Liver (tissue), 3 donors: ENCODE results near the gene GUCY1A2.

ENCODE experiments used
- ATF3 ChIP-seq: IDR thresholded peaks from 2 replicates; pipeline ENCODE4 v1.6.1; 2016; ENCODE audit warnings: antibody characterized with exemption
- CTCF ChIP-seq: fragments of 150-350 bp; IDR thresholded peaks from 2 replicates; pipeline ENCODE4 v1.5.1; 2017; ENCODE audit warnings: improper control_type of control experiment, low read depth, low read length; ENCODE audit not compliant: missing input control
- FOXA1 ChIP-seq: IDR thresholded peaks from 2 replicates; pipeline ENCODE4 v1.6.1; 2016; ENCODE audit warnings: antibody characterized with exemption
- GABPA ChIP-seq, 2 donors: IDR thresholded peaks in 1 of 2; conservative IDR thresholded peaks in 1 of 2; 2 replicates each; pipeline ENCODE4 v1.6.1; 2016; ENCODE audit warnings: antibody characterized with exemption in 2 of 2, mild to moderate bottlenecking in 1 of 2, moderate library complexity in 1 of 2
- JUND ChIP-seq, 2 donors: IDR thresholded peaks; 2 replicates each; pipeline ENCODE4 v1.6.1; 2016; ENCODE audit warnings: antibody characterized with exemption in 2 of 2
- RAD21 ChIP-seq, 2 donors: IDR thresholded peaks; 2 replicates each; pipeline ENCODE4 v1.6.1; 2016; ENCODE audit warnings: antibody characterized with exemption in 2 of 2, mild to moderate bottlenecking in 2 of 2
- SP1 ChIP-seq: IDR thresholded peaks from 2 replicates; pipeline ENCODE4 v1.6.1; 2018; ENCODE audit warnings: antibody characterized with exemption, mild to moderate bottlenecking
- TAF1 ChIP-seq: conservative IDR thresholded peaks from 2 replicates; pipeline ENCODE4 v1.6.1; 2016; ENCODE audit warnings: antibody characterized with exemption, mild to moderate bottlenecking
- ZBTB33 ChIP-seq: IDR thresholded peaks from 2 replicates; pipeline ENCODE4 v1.6.1; 2016; ENCODE audit warnings: antibody characterized with exemption
- TF ChIP-seq, protein P1 (sequence below): IDR thresholded peaks from 2 replicates; pipeline ENCODE4 v1.6.1; 2016; ENCODE audit warnings: antibody characterized with exemption
- donor health status: healthy.
- donor health status: healthy.

DNA sequence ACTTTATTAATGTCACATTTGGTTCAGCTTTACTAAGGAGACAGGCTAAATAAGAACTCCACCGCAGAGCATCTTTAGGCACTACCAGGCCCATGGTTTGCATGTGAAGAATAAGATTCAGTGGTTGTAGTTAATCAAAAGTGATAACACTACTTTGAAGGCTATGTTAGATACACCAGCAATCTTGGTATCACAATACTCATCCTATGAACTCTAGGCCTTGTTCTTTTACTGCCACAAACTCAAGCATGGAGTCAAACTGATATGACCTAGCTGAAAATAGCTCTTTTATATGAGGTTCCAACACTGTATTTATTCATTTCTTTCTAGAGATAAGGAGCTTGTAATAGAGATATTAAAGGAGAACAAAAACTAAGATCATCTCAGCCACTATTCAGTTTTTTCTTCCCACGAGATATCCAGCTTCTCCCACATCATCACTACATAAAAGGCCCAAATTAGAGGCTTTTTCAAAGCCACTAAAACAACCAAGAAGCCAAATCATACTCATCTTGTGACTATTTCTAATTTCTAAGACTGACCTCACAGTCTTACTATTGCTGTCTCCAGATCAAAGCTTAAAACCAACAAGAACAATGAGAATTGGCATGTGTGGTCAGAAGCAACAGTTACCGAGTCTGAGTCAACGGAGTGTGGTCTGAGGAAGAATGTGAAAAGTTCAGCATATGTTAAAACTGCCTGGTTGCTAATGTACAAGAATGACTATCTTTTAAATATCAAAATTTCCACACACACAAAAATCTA, 25.1 kb upstream of the GUCY1A2 start:
- TF ChIP-seq, protein P1, sequence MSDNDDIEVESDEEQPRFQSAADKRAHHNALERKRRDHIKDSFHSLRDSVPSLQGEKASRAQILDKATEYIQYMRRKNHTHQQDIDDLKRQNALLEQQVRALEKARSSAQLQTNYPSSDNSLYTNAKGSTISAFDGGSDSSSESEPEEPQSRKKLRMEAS = no peak
- no peak for TF ChIP-seq SP1
- TF ChIP-seq CTCF = no peak
- no peak for TF ChIP-seq TAF1
- TF ChIP-seq ZBTB33 = no peak
- TF ChIP-seq RAD21 (IDR thresholded peaks at IDR 0.05) = no peak
- no peak for TF ChIP-seq ATF3
- no peak for TF ChIP-seq FOXA1
- no peak for TF ChIP-seq JUND (IDR thresholded peaks at IDR 0.05)
- TF ChIP-seq GABPA (IDR thresholded peaks at IDR 0.05 in 1 of 2, conservative IDR thresholded peaks at IDR 0.05 in 1 of 2) = no peak
